Measurements from ENCODE around the gene PLEKHA5.
"Not testable (repeated sequence)": the region's sequence is repeated elsewhere in the genome, so short reads cannot be mapped to it uniquely, and the experiment has no call there.

Gene PLEKHA5

GRCh38 chr12:19338405-19338804 is 208.9 kb downstream of the PLEKHA5 start:
- ATAC-seq = no peak
- no peak for TF ChIP-seq ZFP30 (CRISPR knock-in tag; IDR thresholded peaks at IDR 0.05)
- no peak for TF ChIP-seq ZNF8 (CRISPR knock-in tag; IDR thresholded peaks at IDR 0.05)
- TF ChIP-seq RARB (CRISPR knock-in tag; IDR thresholded peaks at IDR 0.05) = no peak
- no peak for TF ChIP-seq ZC3H10 (CRISPR knock-in tag; IDR thresholded peaks at IDR 0.05)
- no peak for TF ChIP-seq ZNF565 (CRISPR knock-in tag; conservative IDR thresholded peaks at IDR 0.05; ENCODE audit: low read depth)
- no peak for TF ChIP-seq ZFP3 (CRISPR knock-in tag; IDR thresholded peaks at IDR 0.05)
- TF ChIP-seq, protein P1, sequence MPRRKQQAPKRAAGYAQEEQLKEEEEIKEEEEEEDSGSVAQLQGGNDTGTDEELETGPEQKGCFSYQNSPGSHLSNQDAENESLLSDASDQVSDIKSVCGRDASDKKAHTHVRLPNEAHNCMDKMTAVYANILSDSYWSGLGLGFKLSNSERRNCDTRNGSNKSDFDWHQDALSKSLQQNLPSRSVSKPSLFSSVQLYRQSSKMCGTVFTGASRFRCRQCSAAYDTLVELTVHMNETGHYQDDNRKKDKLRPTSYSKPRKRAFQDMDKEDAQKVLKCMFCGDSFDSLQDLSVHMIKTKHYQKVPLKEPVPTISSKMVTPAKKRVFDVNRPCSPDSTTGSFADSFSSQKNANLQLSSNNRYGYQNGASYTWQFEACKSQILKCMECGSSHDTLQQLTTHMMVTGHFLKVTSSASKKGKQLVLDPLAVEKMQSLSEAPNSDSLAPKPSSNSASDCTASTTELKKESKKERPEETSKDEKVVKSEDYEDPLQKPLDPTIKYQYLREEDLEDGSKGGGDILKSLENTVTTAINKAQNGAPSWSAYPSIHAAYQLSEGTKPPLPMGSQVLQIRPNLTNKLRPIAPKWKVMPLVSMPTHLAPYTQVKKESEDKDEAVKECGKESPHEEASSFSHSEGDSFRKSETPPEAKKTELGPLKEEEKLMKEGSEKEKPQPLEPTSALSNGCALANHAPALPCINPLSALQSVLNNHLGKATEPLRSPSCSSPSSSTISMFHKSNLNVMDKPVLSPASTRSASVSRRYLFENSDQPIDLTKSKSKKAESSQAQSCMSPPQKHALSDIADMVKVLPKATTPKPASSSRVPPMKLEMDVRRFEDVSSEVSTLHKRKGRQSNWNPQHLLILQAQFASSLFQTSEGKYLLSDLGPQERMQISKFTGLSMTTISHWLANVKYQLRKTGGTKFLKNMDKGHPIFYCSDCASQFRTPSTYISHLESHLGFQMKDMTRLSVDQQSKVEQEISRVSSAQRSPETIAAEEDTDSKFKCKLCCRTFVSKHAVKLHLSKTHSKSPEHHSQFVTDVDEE (CRISPR knock-in tag; IDR thresholded peaks at IDR 0.05) = no peak
- no peak for TF ChIP-seq CSDC2 (CRISPR knock-in tag; IDR thresholded peaks at IDR 0.05)
- no peak for TF ChIP-seq BACH2 (CRISPR knock-in tag; IDR thresholded peaks at IDR 0.05; ENCODE audit: borderline replicate concordance)
- no peak for TF ChIP-seq SNAI2 (CRISPR knock-in tag; IDR thresholded peaks at IDR 0.05)
- no peak for TF ChIP-seq ISL1 (CRISPR knock-in tag; IDR thresholded peaks at IDR 0.05)
- no peak for TF ChIP-seq OSR1 (CRISPR knock-in tag; IDR thresholded peaks at IDR 0.05)

GRCh38 chr12:19350850-19351249 is 221.3 kb downstream of the PLEKHA5 start:
- not testable (repeated sequence) for ATAC-seq

DNA sequence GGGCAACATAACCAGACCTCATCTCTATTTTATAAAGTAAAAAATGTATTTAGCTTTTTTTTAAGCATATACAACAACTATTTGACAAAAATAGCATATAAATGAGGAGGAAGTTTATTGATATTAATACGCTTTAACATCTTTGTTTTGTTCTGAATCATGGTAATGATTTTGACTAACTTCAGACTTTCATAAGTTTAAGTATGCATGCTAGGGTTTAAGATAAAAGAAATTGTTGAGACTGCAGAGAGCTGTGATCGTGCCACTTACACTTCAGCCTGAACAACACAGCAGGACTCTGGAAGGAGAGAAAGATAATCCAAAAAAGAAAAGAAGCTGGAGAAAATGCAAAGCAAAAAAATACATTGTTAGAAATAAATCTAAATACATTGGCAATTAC is 221.8 kb downstream of the PLEKHA5 start:
- TF ChIP-seq CSRNP3 (CRISPR knock-in tag; IDR thresholded peaks at IDR 0.05) (no peak), TOX (CRISPR knock-in tag; IDR thresholded peaks at IDR 0.05; ENCODE audit: borderline replicate concordance) (no peak)
- TF ChIP-seq, protein P1 (CRISPR knock-in tag; IDR thresholded peaks at IDR 0.05) = no peak
- no peak for ATAC-seq

DNA sequence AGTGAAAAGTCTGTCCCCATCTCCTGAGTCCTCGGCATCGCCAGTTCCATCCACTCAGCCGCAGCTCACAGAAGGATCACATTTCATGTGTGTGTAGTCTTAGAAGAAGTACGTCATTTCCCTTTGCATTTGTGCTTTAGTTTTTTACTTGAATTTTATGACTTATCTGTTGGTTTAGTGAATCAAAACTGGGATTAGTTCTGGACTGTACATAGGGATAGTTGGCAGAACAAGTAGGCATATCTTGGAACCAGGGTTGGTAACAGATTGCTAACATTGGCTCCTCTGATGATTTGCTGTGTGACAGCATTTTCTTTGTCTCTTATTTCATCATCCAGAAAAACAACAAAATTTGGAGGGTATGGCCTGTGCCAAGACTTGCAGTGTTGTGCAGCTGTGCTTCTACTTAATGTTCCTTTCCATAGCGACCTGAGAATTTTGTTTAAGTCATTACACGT is 240.2 kb downstream of the PLEKHA5 start:
- ATAC-seq = no peak
- no peak for TF ChIP-seq TCF4 (CRISPR knock-in tag; IDR thresholded peaks at IDR 0.05; ENCODE audit: borderline replicate concordance)
- TF ChIP-seq, protein P2, sequence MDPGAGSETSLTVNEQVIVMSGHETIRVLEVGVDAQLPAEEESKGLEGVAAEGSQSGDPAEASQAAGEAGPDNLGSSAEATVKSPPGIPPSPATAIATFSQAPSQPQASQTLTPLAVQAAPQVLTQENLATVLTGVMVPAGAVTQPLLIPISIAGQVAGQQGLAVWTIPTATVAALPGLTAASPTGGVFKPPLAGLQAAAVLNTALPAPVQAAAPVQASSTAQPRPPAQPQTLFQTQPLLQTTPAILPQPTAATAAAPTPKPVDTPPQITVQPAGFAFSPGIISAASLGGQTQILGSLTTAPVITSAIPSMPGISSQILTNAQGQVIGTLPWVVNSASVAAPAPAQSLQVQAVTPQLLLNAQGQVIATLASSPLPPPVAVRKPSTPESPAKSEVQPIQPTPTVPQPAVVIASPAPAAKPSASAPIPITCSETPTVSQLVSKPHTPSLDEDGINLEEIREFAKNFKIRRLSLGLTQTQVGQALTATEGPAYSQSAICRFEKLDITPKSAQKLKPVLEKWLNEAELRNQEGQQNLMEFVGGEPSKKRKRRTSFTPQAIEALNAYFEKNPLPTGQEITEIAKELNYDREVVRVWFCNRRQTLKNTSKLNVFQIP (CRISPR knock-in tag; IDR thresholded peaks at IDR 0.05; ENCODE audit: borderline replicate concordance, low read depth) = no peak
- no peak for TF ChIP-seq ESRRG (CRISPR knock-in tag; IDR thresholded peaks at IDR 0.05)
- TF ChIP-seq ZFP30 (CRISPR knock-in tag; IDR thresholded peaks at IDR 0.05) = no peak
- TF ChIP-seq SNAI2 (CRISPR knock-in tag; IDR thresholded peaks at IDR 0.05) = no peak
- no peak for TF ChIP-seq ZNF8 (CRISPR knock-in tag; IDR thresholded peaks at IDR 0.05)
- no peak for TF ChIP-seq CSDC2 (CRISPR knock-in tag; IDR thresholded peaks at IDR 0.05)
- TF ChIP-seq, protein P3, sequence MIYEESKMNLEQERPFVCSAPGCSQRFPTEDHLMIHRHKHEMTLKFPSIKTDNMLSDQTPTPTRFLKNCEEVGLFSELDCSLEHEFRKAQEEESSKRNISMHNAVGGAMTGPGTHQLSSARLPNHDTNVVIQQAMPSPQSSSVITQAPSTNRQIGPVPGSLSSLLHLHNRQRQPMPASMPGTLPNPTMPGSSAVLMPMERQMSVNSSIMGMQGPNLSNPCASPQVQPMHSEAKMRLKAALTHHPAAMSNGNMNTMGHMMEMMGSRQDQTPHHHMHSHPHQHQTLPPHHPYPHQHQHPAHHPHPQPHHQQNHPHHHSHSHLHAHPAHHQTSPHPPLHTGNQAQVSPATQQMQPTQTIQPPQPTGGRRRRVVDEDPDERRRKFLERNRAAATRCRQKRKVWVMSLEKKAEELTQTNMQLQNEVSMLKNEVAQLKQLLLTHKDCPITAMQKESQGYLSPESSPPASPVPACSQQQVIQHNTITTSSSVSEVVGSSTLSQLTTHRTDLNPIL (CRISPR knock-in tag; IDR thresholded peaks at IDR 0.05; ENCODE audit: low read depth) = no peak
- no peak for TF ChIP-seq PPARA (CRISPR knock-in tag; IDR thresholded peaks at IDR 0.05; ENCODE audit: borderline replicate concordance)
- no peak for TF ChIP-seq ISL1 (CRISPR knock-in tag; IDR thresholded peaks at IDR 0.05)
- TF ChIP-seq, protein P1 (CRISPR knock-in tag; IDR thresholded peaks at IDR 0.05) = no peak
- no peak for TF ChIP-seq CSRNP3 (CRISPR knock-in tag; IDR thresholded peaks at IDR 0.05)
- no peak for TF ChIP-seq RARB (CRISPR knock-in tag; IDR thresholded peaks at IDR 0.05)
- TF ChIP-seq ARNTL (CRISPR knock-in tag; IDR thresholded peaks at IDR 0.05; ENCODE audit: borderline replicate concordance, low read depth) = no peak

All from SK-N-SH treated with all-trans-retinoic acid at 6 μM for 48 hours (cell line).